Measurements from ENCODE around the gene GPC1. TPM values are rescaled to one million over a fixed set of nuclear protein-coding genes. Genes with fewer than 3 reads are reported as not detected.

Gene GPC1
- total and polyA plus RNA-seq, 10 donors: 4.1 to 25.0 (median 15.1) TPM

GRCh38 chr2:240449764-240450531, 14.5 kb downstream of the GPC1 start:
- no peak for DNase-seq
- no peak overlapping the region for H3K27ac ChIP-seq

GRCh38 chr2:240450532-240451107, 15.2 kb downstream of the GPC1 start:
- Histone ChIP-seq H3K4me1 (peaks cover 4 to 46% (median 29%) of the 10 kb centered on the region in 6 donors), H3K36me3 (no peaks in the 10 kb centered on the region), H3K9me3 (no peaks in the 10 kb centered on the region), H3K27me3 (replicated peaks in 1 of 7) (peaks cover 3 to 90% (median 49%) of the 10 kb centered on the region in 7 donors), H3K27ac (no peak overlapping the region), H3K4me3 (no peak overlapping the region)
- intact Hi-C loops (cut with DNase I; ENCODE audit: low total_unique reads): no loop called here
- no peak for TF ChIP-seq POLR2AphosphoS5 (IDR thresholded peaks at IDR 0.05)
- no peak for DNase-seq
- WGBS, 5 donors: 51 to 67% (median 64%) methylated on average over 6 to 16 of the region's 16 CpGs

More at GRCh38 chr2:240449764-240450531, 14.5 kb downstream of the GPC1 start:
- H3K9me3 ChIP-seq: no peaks in the 10 kb centered on the region
- H3K36me3 ChIP-seq: no peaks in the 10 kb centered on the region
- no peak overlapping the region for H3K4me3 ChIP-seq
- intact Hi-C loops (cut with DNase I; ENCODE audit: low total_unique reads): no loop called here
- peaks cover 4 to 40% (median 24%) of the 10 kb centered on the region in 6 donors for H3K4me1 ChIP-seq
- H3K27me3 ChIP-seq (replicated peaks in 1 of 7): peaks cover 3 to 84% (median 42%) of the 10 kb centered on the region in 7 donors
- 64 to 80% (median 65%) methylated on average over 19 to 22 of the region's 22 CpGs for WGBS, 5 donors
- TF ChIP-seq CTCF (IDR thresholded peaks at IDR 0.05 in 8 of 11, conservative IDR thresholded peaks at IDR 0.05 in 3 of 11): no peak
- TF ChIP-seq POLR2AphosphoS5 (IDR thresholded peaks at IDR 0.05): no peak
- no peak for TF ChIP-seq POLR2A (IDR thresholded peaks at IDR 0.05)

GRCh38 chr2:240451108-240451611, 15.7 kb downstream of the GPC1 start:
- TF ChIP-seq CTCF (IDR thresholded peaks at IDR 0.05 in 8 of 11, conservative IDR thresholded peaks at IDR 0.05 in 3 of 11): no peak
- no peak for TF ChIP-seq POLR2A (IDR thresholded peaks at IDR 0.05)
- TF ChIP-seq POLR2AphosphoS5 (IDR thresholded peaks at IDR 0.05): no peak
- Histone ChIP-seq H3K9me3 (no peaks in the 10 kb centered on the region), H3K27ac (no peak overlapping the region), H3K4me1 (peaks cover 4 to 52% (median 31%) of the 10 kb centered on the region in 6 donors), H3K4me3 (no peak overlapping the region), H3K27me3 (replicated peaks in 1 of 7) (peaks cover 3 to 96% (median 54%) of the 10 kb centered on the region in 7 donors), H3K36me3 (no peaks in the 10 kb centered on the region)
- 80 to 92% (median 87%) methylated on average over 4 to 13 of the region's 13 CpGs for WGBS, 5 donors
- intact Hi-C loops (cut with DNase I; ENCODE audit: low total_unique reads): no loop called here
- peak; percentile 69 for DNase-seq

GRCh38 chr2:240451791-240452461, 16.5 kb downstream of the GPC1 start:
- H3K27ac ChIP-seq: no peak overlapping the region
- H3K4me1 ChIP-seq: peaks cover 4 to 56% (median 31%) of the 10 kb centered on the region in 6 donors
- intact Hi-C loops (cut with DNase I; ENCODE audit: low total_unique reads): no loop called here
- H3K9me3 ChIP-seq: no peaks in the 10 kb centered on the region
- TF ChIP-seq POLR2A (IDR thresholded peaks at IDR 0.05) (no peak), POLR2AphosphoS5 (IDR thresholded peaks at IDR 0.05) (no peak), CTCF (IDR thresholded peaks at IDR 0.05 in 8 of 11, conservative IDR thresholded peaks at IDR 0.05 in 3 of 11) (no peak)
- DNase-seq: peak; percentile 62
- H3K36me3 ChIP-seq: no peaks in the 10 kb centered on the region
- H3K4me3 ChIP-seq: peak overlapping the region in 7 of 8 donors; percentile 26 to 74 (median 46)
- peaks cover 3 to 99% (median 62%) of the 10 kb centered on the region in 7 donors for H3K27me3 ChIP-seq (replicated peaks in 1 of 7)
- WGBS, 5 donors: 46 to 82% (median 66%) methylated on average over 14 to 20 of the region's 20 CpGs
